Astrocyte of the spinal cord (primary cell): Measurements from ENCODE around the gene SLC2A1.

Source experiments
- DNase-seq: peaks from one replicate; pipeline ENCODE4 v3.0.0; 2011; ENCODE audit warnings: low read depth, low spot score
- H3K4me3 ChIP-seq: 2 replicates; pipeline ENCODE4 v1.5.1; 2011; ENCODE audit warnings: low read depth, mild to moderate bottlenecking, low read length, moderate library complexity
- CTCF ChIP-seq: IDR thresholded peaks from 2 replicates; pipeline ENCODE4 v1.5.1; 2012; ENCODE audit warnings: low read depth, mild to moderate bottlenecking, low read length, inconsistent platforms
- in situ Hi-C: cut with HindIII; loops from 2 replicates; pipeline ENCODE4 v1.10.0; 2017; ENCODE audit warnings: low sequenced_read_pairs

Gene SLC2A1

GRCh38 chr1:42937836-42938644 lies 20.6 kb downstream of the SLC2A1 start:
- no peak for DNase-seq
- in situ Hi-C loops: no loop called here
- no peak overlapping the region for H3K4me3 ChIP-seq
- TF ChIP-seq CTCF: no peak

- DNase-seq: no peak
- TF ChIP-seq CTCF: no peak
- H3K4me3 ChIP-seq: no peak overlapping the region
- in situ Hi-C loops: no loop called here
Observed at GRCh38 chr1:42937141-42937696, 21.4 kb downstream of the SLC2A1 start.

- DNase-seq: peak; percentile 65
Observed at GRCh38 chr1:42936309-42937078, 22.2 kb downstream of the SLC2A1 start.

GRCh38 chr1:42935971-42936308 lies 22.7 kb downstream of the SLC2A1 start:
- TF ChIP-seq CTCF: no peak
- no peak overlapping the region for H3K4me3 ChIP-seq
- in situ Hi-C loops: no loop called here
- no peak for DNase-seq

More at GRCh38 chr1:42936309-42937078, 22.2 kb downstream of the SLC2A1 start:
- H3K4me3 ChIP-seq: no peak overlapping the region
- no peak for TF ChIP-seq CTCF
- in situ Hi-C loops: no loop called here

GRCh38 chr1:42935313-42935895 lies 23.3 kb downstream of the SLC2A1 start:
- in situ Hi-C loops: no loop called here
- no peak for TF ChIP-seq CTCF
- H3K4me3 ChIP-seq: no peak overlapping the region
- DNase-seq: no peak

- in situ Hi-C loops: no loop called here
- H3K4me3 ChIP-seq: no peak overlapping the region
- no peak for TF ChIP-seq CTCF
- DNase-seq: no peak
Observed at GRCh38 chr1:42934541-42935312, 23.9 kb downstream of the SLC2A1 start.
